Activated CD4-positive, alpha-beta T cell treated with anti-CD3 and anti-CD28 coated beads for 36 hours (primary cell): ENCODE measurements around the gene PSMA7. TPM values are rescaled to one million over a fixed set of nuclear protein-coding genes. Genes with fewer than 3 reads are reported as not detected.

Source experiments
- ATAC-seq: fragments of 200-7000 bp; cut with Tn5 transposase; one replicate; pipeline ENCODE4 v1.10.0; 2021; ENCODE audit warnings: mild to moderate bottlenecking, moderate library complexity
- CTCF ChIA-PET: fragments of 350-600 bp; sonication (Branson Sonifier 250); formaldehyde crosslinking; loops from one replicate; lab custom pipeline; 2021; ENCODE audit warnings: antibody characterized with exemption; lab: Charles Lee
- POLR2A ChIA-PET: fragments of 350-600 bp; sonication (Branson Sonifier 250); formaldehyde crosslinking; loops from one replicate; lab custom pipeline; 2021; ENCODE audit warnings: antibody characterized with exemption, inconsistent platforms; lab: Charles Lee
- DNase-seq: peaks from one replicate; pipeline ENCODE4 v3.0.0-alpha.2; 2020
- H3K27ac Mint-ChIP-seq: one replicate; pipeline ENCODE4 v1.8.0; 2021; ENCODE audit warnings: mixed read lengths
- H3K27me3 Mint-ChIP-seq: one replicate; pipeline ENCODE4 v1.8.0; 2021; ENCODE audit warnings: mixed read lengths
- H3K36me3 Mint-ChIP-seq: one replicate; pipeline ENCODE4 v1.8.0; 2021; ENCODE audit warnings: low read depth, mixed read lengths
- H3K4me1 Mint-ChIP-seq: one replicate; pipeline ENCODE4 v1.8.0; 2021; ENCODE audit warnings: mixed read lengths
- H3K4me3 Mint-ChIP-seq: one replicate; pipeline ENCODE4 v1.8.0; 2021; ENCODE audit warnings: mild to moderate bottlenecking, moderate library complexity, mixed read lengths
- H3K9me3 Mint-ChIP-seq: one replicate; pipeline ENCODE4 v1.8.0; 2021; ENCODE audit warnings: low read depth, mixed read lengths
- intact Hi-C, 2 experiments: fragments of 100-400 bp; cut with DNase I in 1 of 2; cut with micrococcal nuclease in 1 of 2; formaldehyde crosslinking; loops; one replicate each; pipeline versions ENCODE4 v1.14.2 to v1.15.1; 2022 to 2024; cut with DNase I, micrococcal nuclease
- total RNA-seq, 2 experiments: library from RNA; stranded (reverse); gene quantifications; one replicate each; pipeline ENCODE4 v1.2.3, GENCODE V29; 2021

The PSMA7 gene
- total RNA-seq, 2 experiments from 2014 or later: 208 to 296 TPM

DNA sequence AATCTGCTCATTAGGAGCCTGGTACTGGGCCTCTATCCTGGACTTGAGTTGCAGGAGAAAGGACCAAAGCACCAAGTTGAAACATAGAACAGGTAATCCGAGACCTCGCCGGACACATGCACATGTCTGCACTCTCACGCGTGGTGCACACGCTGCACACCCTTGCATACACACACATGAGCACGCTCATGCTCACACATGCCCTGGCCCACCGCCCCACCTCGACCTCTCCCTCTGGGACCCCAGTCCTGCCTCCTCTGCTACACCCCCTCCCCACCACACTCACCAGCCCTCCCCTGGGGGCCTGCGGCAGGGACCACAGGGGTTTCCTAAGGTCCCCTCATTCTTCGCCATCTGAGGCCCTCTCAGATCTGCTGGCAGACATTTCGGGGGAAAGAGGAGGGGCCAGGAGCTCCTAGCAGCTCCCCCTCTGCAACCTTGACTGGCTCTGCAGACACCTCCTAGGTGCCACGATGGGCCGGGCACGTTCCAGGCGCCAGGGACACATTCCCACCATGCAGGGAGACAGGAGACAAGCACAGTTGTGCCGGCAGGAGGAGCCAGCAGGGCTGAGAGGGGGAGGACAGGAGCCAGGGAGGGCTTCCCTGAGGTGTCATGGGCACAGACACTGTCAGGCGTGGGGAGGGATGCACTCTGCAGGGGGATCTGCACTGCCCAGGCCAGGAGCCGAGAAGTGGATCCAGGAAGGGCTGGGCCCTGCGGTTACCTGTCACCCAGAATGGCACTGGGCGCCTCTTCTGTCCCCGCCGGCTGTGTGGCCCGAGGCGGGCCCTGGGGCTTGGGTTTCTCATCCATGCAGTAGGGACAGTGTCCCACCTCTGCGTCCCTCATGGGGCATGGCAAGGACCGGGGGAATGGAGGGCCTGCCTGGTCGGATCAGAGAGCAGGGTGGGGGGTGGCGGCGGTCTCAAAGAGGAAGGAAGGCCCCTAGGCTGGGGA, 46.5 kb downstream of the PSMA7 start:
- POLR2A ChIA-PET: no interaction called here
- CTCF ChIA-PET: no interaction called here
- H3K27me3 Mint-ChIP-seq: peaks cover 5% of the 10 kb centered on the region
- H3K9me3 Mint-ChIP-seq: peaks cover 22% of the 10 kb centered on the region
- DNase-seq: no peak
- peaks cover 6% of the 10 kb centered on the region for H3K36me3 Mint-ChIP-seq
- no peaks in the 10 kb centered on the region for H3K4me1 Mint-ChIP-seq
- no peak overlapping the region for H3K27ac Mint-ChIP-seq
- ATAC-seq: no peak
- intact Hi-C loops: no loop called here
- H3K4me3 Mint-ChIP-seq: no peak overlapping the region

DNA sequence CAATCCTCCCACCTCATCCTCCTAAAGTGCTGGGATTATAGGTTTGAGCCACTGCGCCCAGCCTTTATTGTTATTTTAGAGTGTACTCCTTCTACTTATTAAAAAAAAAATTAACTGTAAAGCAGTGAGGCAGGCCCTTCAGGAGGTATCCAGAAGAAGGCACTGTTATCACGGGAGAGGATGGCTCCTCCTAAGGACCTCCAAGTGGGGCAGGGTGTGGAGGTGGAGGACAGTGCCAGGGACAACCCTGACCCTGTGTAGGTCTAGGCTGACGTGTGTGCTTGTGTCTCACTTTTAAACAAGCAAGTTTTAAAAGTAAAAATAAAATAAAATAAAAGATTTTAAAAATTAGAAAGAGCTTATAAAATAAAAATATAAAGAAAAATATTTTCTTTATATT, 53.8 kb downstream of the PSMA7 start:
- ChIA-PET POLR2A (no interaction called here), CTCF (interaction anchor here (0.8 to 1.0 kb wide), 2 partner anchors 17 to 22 kb away, joined by 4 read pairs; no protein-coding TSS in a partner anchor)
- peaks cover 7% of the 10 kb centered on the region for H3K27me3 Mint-ChIP-seq
- intact Hi-C loops: no loop called here
- DNase-seq (no peak), ATAC-seq (no peak)
- H3K36me3 Mint-ChIP-seq: peaks cover 2% of the 10 kb centered on the region
- H3K9me3 Mint-ChIP-seq: peaks cover 5% of the 10 kb centered on the region
- no peak overlapping the region for H3K27ac Mint-ChIP-seq
- H3K4me1 Mint-ChIP-seq: no peaks in the 10 kb centered on the region
- no peak overlapping the region for H3K4me3 Mint-ChIP-seq

GRCh38 chr20:62088258-62089127, 54.7 kb downstream of the PSMA7 start:
- no peak overlapping the region for H3K27ac Mint-ChIP-seq
- H3K27me3 Mint-ChIP-seq: peaks cover 7% of the 10 kb centered on the region
- ATAC-seq (peak; percentile 36), DNase-seq (no peak)
- no peaks in the 10 kb centered on the region for H3K4me1 Mint-ChIP-seq
- ChIA-PET POLR2A (no interaction called here), CTCF (interaction anchor here (0.6 kb wide), 1 partner anchor 71 kb away, joined by 3 read pairs; no protein-coding TSS in a partner anchor)
- peaks cover 2% of the 10 kb centered on the region for H3K36me3 Mint-ChIP-seq
- intact Hi-C loops: no loop called here
- H3K9me3 Mint-ChIP-seq: peaks cover 5% of the 10 kb centered on the region
- no peak overlapping the region for H3K4me3 Mint-ChIP-seq

DNA sequence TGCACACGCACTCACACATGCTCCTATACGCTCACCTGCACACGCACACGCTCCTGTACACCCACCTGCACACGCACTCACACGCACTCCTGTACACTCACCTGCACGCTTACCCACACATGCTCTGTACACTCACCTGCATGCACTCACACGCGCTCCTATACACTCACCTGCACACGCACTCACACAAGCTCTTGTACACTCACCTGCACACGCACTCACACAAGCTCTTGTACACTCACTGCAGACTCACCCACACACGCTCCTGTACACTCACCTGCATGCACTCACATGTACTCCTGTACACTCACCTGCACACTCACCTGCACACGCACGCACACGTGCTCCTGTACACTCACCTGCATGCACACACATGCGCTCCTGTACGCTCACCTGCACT, 55.6 kb downstream of the PSMA7 start:
- Mint-ChIP-seq H3K9me3 (peaks cover 4% of the 10 kb centered on the region), H3K4me1 (no peaks in the 10 kb centered on the region), H3K4me3 (no peak overlapping the region), H3K36me3 (peaks cover 2% of the 10 kb centered on the region), H3K27me3 (peaks cover 6% of the 10 kb centered on the region), H3K27ac (no peak overlapping the region)
- ChIA-PET CTCF (interaction anchor here (0.7 kb wide), 1 partner anchor 56 kb away, joined by 3 read pairs; no protein-coding TSS in a partner anchor), POLR2A (no interaction called here)
- ATAC-seq (no peak), DNase-seq (no peak)
- intact Hi-C loops: no loop called here

DNA sequence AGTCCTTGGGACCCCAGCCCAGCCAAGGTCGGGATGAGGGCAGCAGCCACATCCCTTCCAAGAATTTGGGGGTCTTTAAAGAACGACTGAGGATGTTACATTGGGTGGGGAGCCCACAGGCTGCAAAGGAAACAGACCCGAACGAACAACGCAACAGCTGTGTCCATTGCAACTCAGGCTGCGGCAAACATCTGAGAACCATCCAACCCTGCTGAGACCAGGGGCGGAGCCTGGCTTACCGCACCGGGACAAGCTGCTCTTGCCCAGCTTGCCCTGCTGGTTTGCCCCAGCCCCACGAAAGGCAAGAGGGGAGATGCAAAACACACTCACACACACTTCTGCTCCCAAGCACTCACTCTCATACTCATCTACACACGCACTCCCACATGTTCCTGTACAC, 56.0 kb downstream of the PSMA7 start:
- H3K9me3 Mint-ChIP-seq: peaks cover 4% of the 10 kb centered on the region

More for the DNA sequence above, 56.0 kb downstream of the PSMA7 start:
- Mint-ChIP-seq H3K36me3 (peaks cover 2% of the 10 kb centered on the region), H3K27ac (no peak overlapping the region), H3K4me1 (no peaks in the 10 kb centered on the region), H3K4me3 (no peak overlapping the region), H3K27me3 (peaks cover 6% of the 10 kb centered on the region)
- ChIA-PET CTCF (interaction anchor here (0.7 kb wide), 1 partner anchor 56 kb away, joined by 3 read pairs; no protein-coding TSS in a partner anchor), POLR2A (no interaction called here)
- intact Hi-C loops: no loop called here
- DNase-seq: no peak
- no peak for ATAC-seq

Other genes starting within 250 kb of the PSMA7 start
- gene TAF4, start 77.5 kb downstream of the PSMA7 start, total RNA-seq: 10 to 100 TPM; 15.4 to 27.1 TPM
- 10 to 100 TPM; 38.7 TPM for gene LSM14B, start 20.9 kb downstream of the PSMA7 start, total RNA-seq
- gene SS18L1, start 375 bp upstream of the PSMA7 start, total RNA-seq: 10 to 100 TPM; 14.3 to 16.6 TPM
- gene MTG2, start 39.6 kb upstream of the PSMA7 start, total RNA-seq: 10 to 100 TPM; 38.0 to 44.9 TPM
- not detected for gene HRH3, start 76.9 kb upstream of the PSMA7 start, total RNA-seq
- 10 to 100 TPM; 19.2 to 23.0 TPM for gene OSBPL2, start 95.1 kb upstream of the PSMA7 start, total RNA-seq
- 100 to 1,000 TPM in 1 of 2 experiments, 10 to 100 TPM in 1; 92.8 to 103 TPM for gene ADRM1, start 159.6 kb upstream of the PSMA7 start, total RNA-seq
- 1 to 10 TPM in 1 of 2 experiments, under 1 TPM in 1; 0.72 to 1.0 TPM for gene LAMA5, start 223.9 kb upstream of the PSMA7 start, total RNA-seq
- gene RPS21, start 243.7 kb upstream of the PSMA7 start, total RNA-seq: 1,000 to 10,000 TPM; 1,051 to 2,439 TPM